Tibial nerve (tissue), 4 donors: Measurements from ENCODE around the gene CLHC1. TPM values are rescaled to one million over a fixed set of nuclear protein-coding genes. Genes with fewer than 3 reads are reported as not detected.

Source experiments
- DNase-seq, 2 donors: peaks; one replicate each; pipeline ENCODE4 v3.0.0-alpha.2; 2019; ENCODE audit warnings: low spot score in 2 of 2
- H3K27ac ChIP-seq, 4 donors: fragments of 200-600 bp; sonication (generic) in 3 of 4; one replicate each; pipeline ENCODE4 v1.5.1; 2017 to 2019; ENCODE audit warnings: mild to moderate bottlenecking in 1 of 4
- H3K27me3 ChIP-seq, 2 donors: fragments of 200-600 bp; sonication (generic) in 1 of 2; one replicate each; pipeline versions ENCODE4 v1.5.1 to v1.6.0; 2017 to 2019
- H3K36me3 ChIP-seq, 3 donors: fragments of 200-600 bp; sonication (generic); one replicate each; pipeline ENCODE4 v1.5.1; 2018 to 2019
- H3K4me1 ChIP-seq, 4 donors: fragments of 200-600 bp; sonication (generic) in 3 of 4; one replicate each; pipeline ENCODE4 v1.5.1; 2017 to 2019
- H3K4me3 ChIP-seq, 4 donors: fragments of 200-600 bp; sonication (generic) in 3 of 4; one replicate each; pipeline ENCODE4 v1.5.1; 2017 to 2019; ENCODE audit warnings: mild to moderate bottlenecking in 1 of 4, moderate library complexity in 1 of 4
- H3K9me3 ChIP-seq, 4 donors: fragments of 200-600 bp; sonication (generic) in 3 of 4; one replicate each; pipeline ENCODE4 v1.5.1; 2017 to 2019
- CTCF ChIP-seq, 5 experiments: fragments of 200-600 bp in 3 of 5; fragments of 450-650 bp in 2 of 5; sonication (generic) in 3 of 5; IDR thresholded peaks; one replicate each; pipeline ENCODE4 v1.5.1; 2016 to 2019; ENCODE audit warnings: antibody characterized with exemption in 5 of 5, mild to moderate bottlenecking in 3 of 5, moderate library complexity in 2 of 5
- EP300 ChIP-seq, 2 donors: sonication (generic); formaldehyde crosslinking; IDR thresholded peaks; one replicate each; pipeline ENCODE4 v1.6.1; 2017; ENCODE audit warnings: antibody characterized with exemption in 2 of 2, mild to moderate bottlenecking in 1 of 2
- POLR2A ChIP-seq, 2 donors: fragments of 450-650 bp; IDR thresholded peaks; one replicate each; pipeline ENCODE4 v1.6.1; 2017; ENCODE audit warnings: antibody characterized with exemption in 2 of 2, mild to moderate bottlenecking in 2 of 2, moderate library complexity in 2 of 2
- WGBS, 2 donors: methylation state at CpG; one replicate each; pipeline ENCODE4 v1.1.5; 2018; 5-methylcytosine and 5-hydroxymethylcytosine counted together
- total RNA-seq, 4 donors: library from RNA; depleted of rRNA; stranded (reverse); fragments of >200 nt; gene quantifications; one replicate each; pipeline ENCODE4 v1.1.0, GENCODE V29; 2016

The CLHC1 gene
- total RNA-seq, 4 donors from 2014 or later, result 1.7 to 15.6 (median 9.9) TPM

- Histone ChIP-seq H3K4me3 (no peak overlapping the region), H3K27me3 (no peaks in the 10 kb centered on the region), H3K27ac (no peak overlapping the region), H3K4me1 (peaks cover 0 to 78% (median 18%) of the 10 kb centered on the region in 4 donors), H3K9me3 (no peaks in the 10 kb centered on the region), H3K36me3 (no peaks in the 10 kb centered on the region)
- 96 to 100% methylated on average over 2 of the region's 2 CpGs for WGBS, 2 donors
- TF ChIP-seq EP300 (IDR thresholded peaks at IDR 0.05) (no peak), CTCF (IDR thresholded peaks at IDR 0.05) (no peak), POLR2A (IDR thresholded peaks at IDR 0.05) (no peak)
- no peak for DNase-seq
These were observed 72.3 kb downstream of the CLHC1 start for GRCh38 chr2:55159752-55160151.

GRCh38 chr2:55159037-55159651, 72.9 kb downstream of the CLHC1 start:
- H3K27me3 ChIP-seq, result no peaks in the 10 kb centered on the region
- WGBS, 2 donors, result 55 to 59% methylated on average over 4 of the region's 4 CpGs
- TF ChIP-seq POLR2A (IDR thresholded peaks at IDR 0.05) (no peak), CTCF (IDR thresholded peaks at IDR 0.05) (no peak), EP300 (IDR thresholded peaks at IDR 0.05) (no peak)
- H3K4me1 ChIP-seq, result peaks cover 0 to 82% (median 23%) of the 10 kb centered on the region in 4 donors
- no peaks in the 10 kb centered on the region for H3K9me3 ChIP-seq
- DNase-seq, result no peak
- H3K4me3 ChIP-seq, result no peak overlapping the region
- H3K27ac ChIP-seq, result peak overlapping the region in 1 of 4 donors; percentile 41
- no peaks in the 10 kb centered on the region for H3K36me3 ChIP-seq

GRCh38 chr2:55158111-55158814, 73.8 kb downstream of the CLHC1 start:
- peak overlapping the region in 2 of 4 donors; percentile 39 to 52 for H3K27ac ChIP-seq
- TF ChIP-seq CTCF (IDR thresholded peaks at IDR 0.05), result no peak

GRCh38 chr2:55157474-55157884, 74.6 kb downstream of the CLHC1 start:
- peak overlapping the region in 2 of 4 donors; percentile 39 to 52 for H3K27ac ChIP-seq
- no peaks in the 10 kb centered on the region for H3K36me3 ChIP-seq
- no peak overlapping the region for H3K4me3 ChIP-seq
- peaks cover 0 to 81% (median 32%) of the 10 kb centered on the region in 4 donors for H3K4me1 ChIP-seq
- 62 to 67% methylated on average over 2 of the region's 2 CpGs for WGBS, 2 donors
- DNase-seq, result no peak
- no peaks in the 10 kb centered on the region for H3K9me3 ChIP-seq
- H3K27me3 ChIP-seq, result no peaks in the 10 kb centered on the region
- no peak for TF ChIP-seq EP300 (IDR thresholded peaks at IDR 0.05)
- no peak for TF ChIP-seq POLR2A (IDR thresholded peaks at IDR 0.05)
- no peak for TF ChIP-seq CTCF (IDR thresholded peaks at IDR 0.05)

More at GRCh38 chr2:55158111-55158814, 73.8 kb downstream of the CLHC1 start:
- no peaks in the 10 kb centered on the region for H3K36me3 ChIP-seq
- no peak for DNase-seq
- peaks cover 0 to 82% (median 31%) of the 10 kb centered on the region in 4 donors for H3K4me1 ChIP-seq
- no peak overlapping the region for H3K4me3 ChIP-seq
- H3K9me3 ChIP-seq, result no peaks in the 10 kb centered on the region
- WGBS, 2 donors, result 89 to 90% methylated on average over 10 of the region's 10 CpGs
- no peaks in the 10 kb centered on the region for H3K27me3 ChIP-seq

GRCh38 chr2:55156984-55157383, 75.1 kb downstream of the CLHC1 start:
- Histone ChIP-seq H3K4me1 (peaks cover 0 to 82% (median 33%) of the 10 kb centered on the region in 4 donors), H3K9me3 (no peaks in the 10 kb centered on the region), H3K36me3 (no peaks in the 10 kb centered on the region), H3K27ac (peak overlapping the region in 2 of 4 donors; percentile 30 to 48), H3K4me3 (no peak overlapping the region), H3K27me3 (no peaks in the 10 kb centered on the region)
- 80 to 93% methylated on average over 2 of the region's 2 CpGs for WGBS, 2 donors
- TF ChIP-seq CTCF (IDR thresholded peaks at IDR 0.05) (no peak), EP300 (IDR thresholded peaks at IDR 0.05) (no peak), POLR2A (IDR thresholded peaks at IDR 0.05) (no peak)
- no peak for DNase-seq
